ENCODE results near the gene BRMS1L.

DNA sequence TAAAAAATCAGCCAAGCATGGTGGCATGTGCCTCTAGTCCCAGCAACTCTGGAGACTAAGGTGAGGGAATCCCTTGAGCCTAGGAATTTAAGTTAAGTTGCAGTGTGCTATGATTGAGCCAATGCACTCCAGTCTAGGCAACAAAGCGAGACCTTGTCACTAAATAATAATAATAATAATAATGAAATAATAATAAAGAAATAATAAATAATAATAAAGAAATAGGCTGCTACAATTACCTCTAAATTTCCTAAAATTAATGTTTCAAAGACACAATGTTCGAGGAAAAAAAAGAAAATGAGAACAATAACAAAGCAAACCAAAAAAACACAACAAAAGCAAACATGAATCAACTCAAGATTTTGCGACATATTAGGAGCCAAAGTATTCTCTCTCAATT is 46.8 kb upstream of the BRMS1L start:
- TF ChIP-seq, protein P1, sequence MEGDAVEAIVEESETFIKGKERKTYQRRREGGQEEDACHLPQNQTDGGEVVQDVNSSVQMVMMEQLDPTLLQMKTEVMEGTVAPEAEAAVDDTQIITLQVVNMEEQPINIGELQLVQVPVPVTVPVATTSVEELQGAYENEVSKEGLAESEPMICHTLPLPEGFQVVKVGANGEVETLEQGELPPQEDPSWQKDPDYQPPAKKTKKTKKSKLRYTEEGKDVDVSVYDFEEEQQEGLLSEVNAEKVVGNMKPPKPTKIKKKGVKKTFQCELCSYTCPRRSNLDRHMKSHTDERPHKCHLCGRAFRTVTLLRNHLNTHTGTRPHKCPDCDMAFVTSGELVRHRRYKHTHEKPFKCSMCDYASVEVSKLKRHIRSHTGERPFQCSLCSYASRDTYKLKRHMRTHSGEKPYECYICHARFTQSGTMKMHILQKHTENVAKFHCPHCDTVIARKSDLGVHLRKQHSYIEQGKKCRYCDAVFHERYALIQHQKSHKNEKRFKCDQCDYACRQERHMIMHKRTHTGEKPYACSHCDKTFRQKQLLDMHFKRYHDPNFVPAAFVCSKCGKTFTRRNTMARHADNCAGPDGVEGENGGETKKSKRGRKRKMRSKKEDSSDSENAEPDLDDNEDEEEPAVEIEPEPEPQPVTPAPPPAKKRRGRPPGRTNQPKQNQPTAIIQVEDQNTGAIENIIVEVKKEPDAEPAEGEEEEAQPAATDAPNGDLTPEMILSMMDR (IDR thresholded peaks at IDR 0.05), result no peak
- TF ChIP-seq POLR2A (IDR thresholded peaks at IDR 0.05), result no peak

All from testis (tissue), 2 donors.